Measurements from ENCODE around the gene USP33. TPM values are rescaled to one million over a fixed set of nuclear protein-coding genes. Genes with fewer than 3 reads are reported as not detected.

USP33 gene
- total and polyA plus RNA-seq, 2 of the 13 experiments (the other 11 are each of a cell fraction or from before 2014, with no cell fraction given): 32.0 to 49.1 TPM

DNA sequence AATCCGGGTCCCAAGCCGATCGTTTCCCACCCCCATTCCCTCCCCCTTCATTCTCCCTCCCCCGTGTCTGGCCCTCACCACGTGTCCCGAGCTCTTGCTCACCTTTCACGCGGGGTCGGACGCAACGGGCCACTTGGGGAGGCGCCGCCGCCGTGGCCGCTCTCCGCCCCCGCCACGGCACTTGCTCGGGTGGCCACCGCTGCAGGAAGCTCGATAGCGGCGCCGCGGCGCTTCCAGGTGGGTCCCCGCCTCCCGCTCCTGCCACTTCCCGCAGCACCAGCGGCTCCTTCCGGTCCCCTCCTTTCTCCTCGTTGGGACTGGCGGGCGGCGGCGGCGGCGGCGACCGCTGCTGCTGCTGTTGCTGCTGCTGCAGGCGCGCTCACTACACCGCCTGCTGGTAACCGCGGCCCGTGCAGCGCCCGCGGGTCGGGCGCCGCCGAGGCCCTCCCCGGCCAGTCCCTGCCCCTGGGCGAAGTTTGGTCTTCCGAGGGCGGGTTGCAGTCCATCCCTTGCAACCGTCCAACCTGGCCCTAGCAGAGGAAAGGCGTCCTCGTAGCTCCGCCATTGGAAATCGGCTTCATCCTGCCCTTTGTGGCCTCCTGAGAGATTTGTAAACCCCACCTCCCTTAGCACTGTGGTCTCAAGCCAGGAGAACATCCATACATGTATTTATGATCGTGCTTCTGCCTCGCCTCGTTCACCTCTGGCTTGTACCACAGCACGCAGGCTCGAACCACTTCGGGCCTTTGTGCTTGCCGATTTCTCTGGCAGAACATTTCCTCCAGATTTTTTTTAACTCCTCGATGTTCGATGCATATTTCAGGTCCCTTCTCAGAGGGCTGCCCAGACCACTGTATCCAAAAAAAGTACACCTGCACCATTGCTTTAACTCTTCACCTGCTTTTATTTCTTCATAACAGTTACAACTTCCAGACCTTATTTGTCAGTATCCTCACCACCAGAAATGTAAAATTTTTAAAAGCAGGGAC lies 76.2 kb downstream of the USP33 start (continued):
- TF ChIP-seq, protein P1, sequence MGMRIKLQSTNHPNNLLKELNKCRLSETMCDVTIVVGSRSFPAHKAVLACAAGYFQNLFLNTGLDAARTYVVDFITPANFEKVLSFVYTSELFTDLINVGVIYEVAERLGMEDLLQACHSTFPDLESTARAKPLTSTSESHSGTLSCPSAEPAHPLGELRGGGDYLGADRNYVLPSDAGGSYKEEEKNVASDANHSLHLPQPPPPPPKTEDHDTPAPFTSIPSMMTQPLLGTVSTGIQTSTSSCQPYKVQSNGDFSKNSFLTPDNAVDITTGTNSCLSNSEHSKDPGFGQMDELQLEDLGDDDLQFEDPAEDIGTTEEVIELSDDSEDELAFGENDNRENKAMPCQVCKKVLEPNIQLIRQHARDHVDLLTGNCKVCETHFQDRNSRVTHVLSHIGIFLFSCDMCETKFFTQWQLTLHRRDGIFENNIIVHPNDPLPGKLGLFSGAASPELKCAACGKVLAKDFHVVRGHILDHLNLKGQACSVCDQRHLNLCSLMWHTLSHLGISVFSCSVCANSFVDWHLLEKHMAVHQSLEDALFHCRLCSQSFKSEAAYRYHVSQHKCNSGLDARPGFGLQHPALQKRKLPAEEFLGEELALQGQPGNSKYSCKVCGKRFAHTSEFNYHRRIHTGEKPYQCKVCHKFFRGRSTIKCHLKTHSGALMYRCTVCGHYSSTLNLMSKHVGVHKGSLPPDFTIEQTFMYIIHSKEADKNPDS (CRISPR knock-in tag; IDR thresholded peaks at IDR 0.05): no peak
- TF ChIP-seq ZNF552 (CRISPR knock-in tag; IDR thresholded peaks at IDR 0.05; ENCODE audit: borderline replicate concordance) (peak; percentile 39; the same call in 1 of the 2 replicates), GPN1 (CRISPR knock-in tag; IDR thresholded peaks at IDR 0.05; ENCODE audit: borderline replicate concordance) (no peak), HNRNPUL1 (IDR thresholded peaks at IDR 0.05; ENCODE audit: low read depth, low read length) (no peak), ETV6 (CRISPR knock-in tag; conservative IDR thresholded peaks at IDR 0.05) (peak; percentile 88), GTF2F1 (IDR thresholded peaks at IDR 0.05; ENCODE audit: low read length) (no peak), ZBTB3 (CRISPR knock-in tag; IDR thresholded peaks at IDR 0.05; ENCODE audit: borderline replicate concordance, low read depth) (no peak), FOXP1 (IDR thresholded peaks at IDR 0.05) (no peak), FOXP1 (CRISPR knock-in tag; IDR thresholded peaks at IDR 0.05) (no peak), NFKBIZ (CRISPR knock-in tag; IDR thresholded peaks at IDR 0.05) (no peak), KAT7 (CRISPR knock-in tag; IDR thresholded peaks at IDR 0.05; ENCODE audit: borderline replicate concordance) (peak; percentile 78; the same call in 1 of the 2 replicates), STAT5B (CRISPR knock-in tag; IDR thresholded peaks at IDR 0.05) (no peak), ZNF180 (CRISPR knock-in tag; IDR thresholded peaks at IDR 0.05; ENCODE audit: borderline replicate concordance, low read depth) (no peak), ZSCAN12 (CRISPR knock-in tag; IDR thresholded peaks at IDR 0.05) (0 out of 2 replicates have a peak, but pooled peaks have one; percentile 40), ZNF569 (CRISPR knock-in tag; IDR thresholded peaks at IDR 0.05; ENCODE audit: borderline replicate concordance) (no peak), ZNF607 (CRISPR knock-in tag; IDR thresholded peaks at IDR 0.05; ENCODE audit: borderline replicate concordance) (no peak), ZBTB10 (CRISPR knock-in tag; IDR thresholded peaks at IDR 0.05; ENCODE audit: borderline replicate concordance) (0 out of 2 replicates have a peak, but pooled peaks have one; percentile 11), ZNF235 (CRISPR knock-in tag; IDR thresholded peaks at IDR 0.05; ENCODE audit: borderline replicate concordance) (no peak), HOXA5 (CRISPR knock-in tag; IDR thresholded peaks at IDR 0.05) (no peak), AHR (CRISPR knock-in tag; IDR thresholded peaks at IDR 0.05) (no peak), HMG20A (CRISPR knock-in tag; IDR thresholded peaks at IDR 0.05; ENCODE audit: borderline replicate concordance) (no peak), EP300 (IDR thresholded peaks at IDR 0.05; ENCODE audit: low read depth in 2 of 2, low read length in 2 of 2) (no peak; a peak in 1 of 4 replicates), EP300 (CRISPR knock-in tag; IDR thresholded peaks at IDR 0.05; ENCODE audit: borderline replicate concordance) (no peak)
- TF ChIP-seq, protein P2, sequence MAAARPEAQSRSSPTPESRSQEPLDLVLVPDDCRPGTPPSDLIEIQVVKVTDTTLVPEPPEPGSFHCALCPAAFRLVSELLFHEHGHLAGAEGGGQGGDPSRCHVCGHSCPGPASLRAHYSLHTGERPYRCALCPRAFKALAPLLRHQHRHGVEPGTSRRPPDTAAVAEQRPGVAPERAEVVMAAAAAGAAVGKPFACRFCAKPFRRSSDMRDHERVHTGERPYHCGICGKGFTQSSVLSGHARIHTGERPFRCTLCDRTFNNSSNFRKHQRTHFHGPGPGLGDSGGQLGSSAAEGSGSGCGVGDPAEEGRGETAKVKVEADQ (CRISPR knock-in tag; IDR thresholded peaks at IDR 0.05; ENCODE audit: borderline replicate concordance): no peak
- TF ChIP-seq, protein P3, sequence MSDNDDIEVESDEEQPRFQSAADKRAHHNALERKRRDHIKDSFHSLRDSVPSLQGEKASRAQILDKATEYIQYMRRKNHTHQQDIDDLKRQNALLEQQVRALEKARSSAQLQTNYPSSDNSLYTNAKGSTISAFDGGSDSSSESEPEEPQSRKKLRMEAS (IDR thresholded peaks at IDR 0.05): peak; percentile 49
